Activated CD4-positive, alpha-beta T cell treated with anti-CD3 and anti-CD28 coated beads, Interleukin-2, amount 50 U/mL, for 4 hours (primary cell): ENCODE results near the gene PRSS2.
A peak's percentile ranks its signal among the peaks of the same experiment; 100 is the strongest.

Source experiments
- DNase-seq, 2 experiments: peaks; one replicate each; pipeline ENCODE4 v3.0.0-alpha.2; 2020

PRSS2 gene

GRCh38 chr7:142805350-142806021 is 34.7 kb downstream of the PRSS2 start:
- DNase-seq = no peak

- no peak for DNase-seq
These were observed 35.2 kb downstream of the PRSS2 start for GRCh38 chr7:142806022-142806356.

- no peak for DNase-seq
These were observed 36.2 kb downstream of the PRSS2 start for GRCh38 chr7:142806957-142807356.

- DNase-seq = no peak
These were observed 37.2 kb downstream of the PRSS2 start for GRCh38 chr7:142807855-142808460.

- peak in 1 of 2 experiments; percentile 38 for DNase-seq
These were observed 37.7 kb downstream of the PRSS2 start for GRCh38 chr7:142808461-142808801.

- DNase-seq = peak; percentile 93 to 94
These were observed 38.2 kb downstream of the PRSS2 start for GRCh38 chr7:142808802-142809583.

GRCh38 chr7:142809671-142810070 is 38.9 kb downstream of the PRSS2 start:
- no peak for DNase-seq

- no peak for DNase-seq
These were observed 40.5 kb downstream of the PRSS2 start for GRCh38 chr7:142811154-142811737.

GRCh38 chr7:142812437-142813215 is 41.9 kb downstream of the PRSS2 start:
- no peak for DNase-seq

- no peak for DNase-seq
These were observed 42.5 kb downstream of the PRSS2 start for GRCh38 chr7:142813226-142813625.

GRCh38 chr7:142813699-142814098 is 42.9 kb downstream of the PRSS2 start:
- DNase-seq = no peak

GRCh38 chr7:142814451-142814850 is 43.7 kb downstream of the PRSS2 start:
- DNase-seq = no peak

- DNase-seq = no peak
These were observed 44.4 kb downstream of the PRSS2 start for GRCh38 chr7:142815134-142815533.

- no peak for DNase-seq
These were observed 46.7 kb downstream of the PRSS2 start for GRCh38 chr7:142817506-142817905.

- no peak for DNase-seq
These were observed 48.8 kb downstream of the PRSS2 start for GRCh38 chr7:142819530-142819929.

- no peak for DNase-seq
These were observed 51.9 kb downstream of the PRSS2 start for GRCh38 chr7:142822714-142823113.
